DMS114 treated with DMSO at 0.1 percent for 48 hours (cell line): ENCODE results near the gene C3orf49.
A peak's percentile ranks its signal among the peaks of the same experiment; 100 is the strongest.

Experiments used
- DNase-seq: peaks from one replicate; lab custom pipeline; 2025; ENCODE audit not compliant: unreplicated experiment; lab: John Stamatoyannopoulos, UW

The C3orf49 gene

DNA sequence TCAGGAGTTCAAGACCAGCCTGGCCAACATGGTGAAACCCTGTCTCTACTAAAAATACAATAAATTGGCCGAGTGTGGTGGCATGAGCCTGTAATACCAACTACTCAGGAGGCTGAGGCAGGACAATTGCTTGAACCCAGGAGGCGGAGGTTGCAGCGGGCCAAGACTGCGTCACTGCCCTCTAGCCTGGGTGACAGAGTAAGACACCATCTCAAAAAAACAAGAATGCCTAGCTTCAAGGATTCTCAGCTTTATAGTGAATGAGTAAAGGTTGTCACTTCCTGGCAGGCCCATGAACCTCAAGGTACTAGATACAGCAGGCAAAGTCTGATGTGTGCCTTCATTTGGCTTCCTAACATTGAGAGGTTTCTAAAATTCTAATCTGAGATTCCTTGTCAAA lies 30.1 kb downstream of the C3orf49 start:
- no peak for DNase-seq

DNA sequence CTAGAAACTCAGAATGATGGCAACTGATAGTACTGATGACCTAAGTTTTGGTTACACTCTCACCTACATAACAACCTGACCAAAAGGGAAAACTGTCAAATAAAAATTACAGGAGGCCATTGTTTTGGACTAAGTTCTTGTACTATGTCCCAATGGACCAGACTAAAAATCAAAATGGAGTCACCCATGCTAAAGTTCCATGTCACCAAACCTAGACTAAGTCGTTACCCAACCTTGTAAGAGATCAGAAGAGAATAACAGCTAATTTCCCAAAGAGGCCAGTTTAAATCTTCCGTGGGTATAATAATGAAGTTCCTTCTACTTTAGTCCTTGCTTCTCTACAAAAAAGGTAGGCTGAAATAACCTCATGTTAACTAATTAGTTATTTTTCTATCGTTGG lies 32.2 kb downstream of the C3orf49 start:
- DNase-seq, result no peak

DNA sequence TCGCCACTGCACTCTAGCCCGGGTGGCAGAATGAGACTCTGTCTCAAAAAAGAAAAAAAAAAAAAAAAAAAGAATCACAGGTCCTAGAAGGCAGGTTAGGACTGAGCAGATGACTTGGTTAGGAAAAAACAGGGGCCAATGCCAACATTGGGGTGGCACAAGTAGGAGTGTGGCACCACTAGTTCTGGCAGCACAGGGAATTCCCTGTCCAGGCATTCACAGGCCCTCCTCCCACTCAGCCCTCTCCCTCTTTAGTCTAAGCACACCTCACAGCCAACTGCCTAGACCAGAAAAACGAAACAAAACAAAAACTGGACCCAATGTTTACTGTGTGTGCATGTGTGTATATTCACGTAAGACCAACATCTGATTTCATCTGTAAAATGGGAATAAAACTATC lies 34.0 kb downstream of the C3orf49 start:
- no peak for DNase-seq

DNA sequence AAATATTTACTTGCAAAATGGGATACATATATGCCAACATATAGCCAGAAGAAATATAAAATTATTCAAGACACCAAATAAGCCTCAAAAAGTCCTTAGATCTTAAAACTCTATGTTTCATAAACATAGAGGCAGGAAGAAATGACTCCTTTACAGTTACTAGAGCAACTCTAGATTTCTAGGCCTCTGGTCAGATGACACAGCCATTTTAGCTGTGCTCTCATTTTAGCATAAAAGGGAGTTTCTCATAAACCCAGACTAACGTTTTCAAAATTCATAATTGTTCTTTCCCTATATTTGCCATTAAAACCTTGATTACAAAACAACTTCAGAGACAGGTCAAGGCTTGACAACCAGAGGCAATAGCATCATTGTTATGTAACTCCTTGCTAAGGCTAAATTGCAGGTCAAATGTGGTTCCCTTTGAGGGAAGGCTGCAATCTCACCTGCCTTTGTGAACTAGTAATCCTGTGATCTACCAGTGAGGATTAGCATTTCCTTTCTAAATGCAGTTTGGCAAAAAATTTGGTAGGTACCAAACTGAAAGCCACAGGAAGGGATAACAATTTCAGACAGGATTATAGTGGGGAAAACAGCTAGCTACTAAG lies 36.3 kb downstream of the C3orf49 start:
- DNase-seq, result no peak

DNA sequence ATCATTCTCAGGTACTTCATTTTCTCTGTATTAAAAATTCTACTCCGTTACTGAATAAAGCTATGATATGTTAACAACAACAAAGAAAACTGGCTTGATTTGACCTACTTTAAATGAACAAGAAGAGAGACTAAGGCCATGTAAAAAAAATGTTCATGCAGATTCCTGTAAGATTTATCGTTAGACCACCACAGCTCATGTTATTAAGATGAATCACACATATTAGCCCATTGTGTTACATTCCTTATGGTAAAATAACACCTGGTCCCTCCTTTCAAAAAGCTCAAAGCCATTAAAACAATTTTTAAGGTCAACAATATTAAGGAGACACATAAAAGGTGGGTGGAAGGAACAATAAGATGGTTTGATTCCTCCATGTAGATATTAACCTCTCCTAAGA lies 38.2 kb downstream of the C3orf49 start:
- DNase-seq, result no peak

DNA sequence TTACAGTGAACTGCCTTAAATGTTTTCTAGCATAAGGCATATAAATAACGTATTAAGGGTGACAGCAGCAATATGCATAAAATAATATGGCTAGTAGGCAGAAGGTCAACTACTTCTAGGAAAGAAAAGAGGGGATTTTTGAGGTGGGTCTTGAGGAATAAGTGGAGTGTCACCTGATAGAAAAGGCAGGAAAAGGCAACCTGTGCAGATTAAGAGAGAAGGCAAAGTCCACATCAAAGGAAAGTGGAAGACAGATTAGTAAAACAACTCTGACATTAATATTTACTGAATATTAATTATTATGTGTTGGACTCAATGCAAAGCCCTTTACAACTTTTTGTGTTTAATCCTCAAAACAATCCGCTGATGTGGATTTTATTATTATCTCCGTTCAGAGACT lies 41.7 kb downstream of the C3orf49 start:
- DNase-seq, result no peak

DNA sequence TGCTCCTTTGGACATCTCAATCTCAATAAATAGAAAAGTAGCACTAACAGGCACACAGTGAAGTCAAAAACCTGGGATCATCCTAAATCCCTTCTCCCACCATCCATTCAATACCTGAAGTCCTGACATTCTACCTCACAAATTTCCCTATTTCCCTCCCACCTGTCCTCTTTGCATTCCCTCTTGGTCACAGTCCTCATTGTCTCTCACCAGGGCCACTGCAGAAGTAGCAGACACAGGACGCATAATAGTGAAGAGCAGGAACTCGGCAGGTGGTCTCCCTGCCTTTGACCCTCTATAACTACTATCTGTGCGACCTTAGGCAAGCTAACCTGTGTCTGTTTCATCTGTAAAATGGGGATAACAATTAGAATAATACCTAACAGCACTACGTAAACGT lies 42.2 kb downstream of the C3orf49 start:
- no peak for DNase-seq

DNA sequence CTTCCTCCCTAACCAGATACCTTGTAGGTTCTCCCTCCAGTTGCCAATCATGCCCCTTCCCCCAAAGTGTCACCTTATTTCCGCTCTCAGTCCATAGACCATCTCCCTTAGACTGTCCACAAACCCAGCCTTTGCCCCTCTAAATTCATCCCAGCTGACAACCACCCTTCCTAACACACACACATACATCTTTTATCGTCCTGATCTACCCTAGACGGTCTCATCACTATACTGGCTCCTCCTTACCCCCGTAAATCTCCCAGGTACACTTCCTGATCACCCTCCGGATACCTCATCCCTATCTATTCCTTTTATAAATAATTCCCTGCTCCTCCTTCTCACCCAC lies 43.7 kb downstream of the C3orf49 start:
- DNase-seq, result no peak

DNA sequence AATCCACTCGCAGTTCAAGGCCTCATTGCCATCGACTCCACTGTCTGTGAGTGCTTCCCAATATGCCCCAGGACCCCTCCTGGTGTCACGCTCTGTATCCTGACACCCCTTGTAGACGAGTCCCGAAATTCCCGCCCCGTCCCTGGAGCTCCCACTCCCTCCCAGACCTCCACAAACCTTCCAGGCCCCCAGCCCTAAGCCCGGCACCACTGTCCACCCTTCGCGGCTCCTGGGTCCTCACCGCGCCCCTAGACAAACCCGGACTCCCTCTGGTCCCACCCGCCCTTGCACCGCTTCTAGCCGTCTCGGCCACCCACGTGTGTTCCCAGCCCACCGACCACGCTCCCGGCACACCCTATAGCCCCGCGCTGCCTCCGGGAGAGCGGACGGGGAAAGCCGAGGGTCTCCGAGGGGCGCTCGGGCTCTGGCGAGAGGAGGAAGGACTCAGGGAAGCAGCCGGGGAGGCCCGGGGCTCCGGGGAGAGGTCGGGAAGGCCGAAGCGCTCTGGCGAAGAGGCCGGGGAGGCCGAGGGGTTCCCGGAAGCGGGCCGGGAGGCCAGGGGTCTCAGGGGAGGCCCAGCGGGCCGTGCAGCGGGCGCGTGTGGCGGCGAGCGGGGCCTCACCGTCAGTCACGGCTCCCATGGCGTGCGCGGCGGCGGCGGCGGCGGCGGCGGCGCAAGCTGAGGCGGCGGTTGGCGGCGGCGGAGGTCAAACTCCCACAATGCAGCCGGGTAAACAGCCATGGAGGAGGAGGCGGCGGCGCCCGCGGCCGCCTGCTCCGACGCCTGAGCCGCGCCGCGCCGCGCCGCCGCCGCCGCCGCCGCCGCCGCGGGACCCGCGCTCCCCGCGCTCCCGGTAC lies 44.3 kb downstream of the C3orf49 start, which contains the start of the genes ATXN7 and THOC7:
Gene ATXN7 (plus strand): TSS at position 718 of the 858 bp plus-strand sequence. CDS start 48,732 bp downstream, outside the sequence.
Gene THOC7 (minus strand): TSS at position 656 of the 858 bp plus-strand sequence. CDS start 15 bp downstream, at position 641.
- no peak for DNase-seq

DNA sequence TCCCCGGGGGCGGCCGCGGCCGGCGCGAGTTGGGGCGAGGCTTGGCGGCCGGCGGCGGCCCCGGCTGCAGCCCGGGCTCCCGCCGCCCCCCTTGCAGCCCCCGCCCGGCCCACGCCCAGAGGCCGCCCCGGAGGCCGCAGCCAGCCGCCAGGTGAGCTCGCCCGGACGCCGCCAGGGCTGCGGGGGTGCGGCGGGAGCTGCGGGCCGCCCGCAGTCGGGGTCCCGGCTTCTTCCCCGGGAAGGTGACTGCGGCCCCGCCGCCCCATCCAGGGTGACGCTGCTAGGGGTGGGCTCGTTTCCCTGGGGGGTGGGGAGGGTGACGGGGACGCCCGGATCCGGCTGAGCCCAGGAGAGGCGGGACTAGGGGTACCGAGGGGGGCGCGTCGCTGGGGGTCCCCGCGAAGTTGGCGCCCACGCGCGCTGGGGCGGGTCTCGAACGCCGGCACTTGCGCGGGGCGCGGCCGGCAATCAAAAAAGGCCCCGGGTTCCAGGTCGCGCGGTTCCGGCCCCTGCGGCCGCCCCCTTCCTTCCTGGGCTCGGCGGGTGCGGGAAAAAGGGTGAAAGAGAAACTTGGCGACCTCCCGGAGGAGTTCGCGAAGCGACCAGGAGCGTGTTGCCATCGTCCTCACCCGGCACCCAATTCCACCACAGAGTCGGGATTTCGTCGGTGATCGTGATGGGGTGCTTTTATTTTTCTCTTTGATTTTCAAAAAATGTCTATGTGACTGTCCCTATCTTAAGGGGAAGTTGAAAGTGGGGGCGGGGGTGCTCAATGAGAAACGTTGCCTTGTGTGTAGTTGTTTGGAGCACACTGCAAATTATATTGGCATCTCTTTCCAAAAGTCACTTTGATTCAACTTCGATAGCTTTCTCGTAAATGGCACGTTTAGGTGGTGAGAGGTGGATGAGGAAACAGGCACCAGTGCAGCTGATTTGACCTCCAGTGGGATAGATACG lies 45.2 kb downstream of the C3orf49 start:
- no peak for DNase-seq

DNA sequence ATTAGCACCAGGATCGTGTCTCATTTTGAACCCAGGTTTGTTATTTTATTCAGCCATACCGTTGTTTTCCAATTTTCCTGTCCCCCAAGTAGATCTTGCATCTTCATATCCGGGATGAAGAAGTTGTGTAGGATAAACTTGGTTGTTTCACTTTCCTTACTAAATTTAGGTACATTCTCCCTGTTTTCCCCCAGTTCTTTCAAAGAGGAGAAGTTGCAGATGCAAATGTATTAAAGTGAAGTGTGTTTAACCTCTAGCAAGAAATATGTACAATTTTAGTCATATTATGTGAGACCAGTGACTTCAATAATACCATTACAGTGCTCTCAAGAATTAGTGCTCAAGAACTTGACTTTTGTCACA lies 45.8 kb downstream of the C3orf49 start:
- DNase-seq, result peak; percentile 2

DNA sequence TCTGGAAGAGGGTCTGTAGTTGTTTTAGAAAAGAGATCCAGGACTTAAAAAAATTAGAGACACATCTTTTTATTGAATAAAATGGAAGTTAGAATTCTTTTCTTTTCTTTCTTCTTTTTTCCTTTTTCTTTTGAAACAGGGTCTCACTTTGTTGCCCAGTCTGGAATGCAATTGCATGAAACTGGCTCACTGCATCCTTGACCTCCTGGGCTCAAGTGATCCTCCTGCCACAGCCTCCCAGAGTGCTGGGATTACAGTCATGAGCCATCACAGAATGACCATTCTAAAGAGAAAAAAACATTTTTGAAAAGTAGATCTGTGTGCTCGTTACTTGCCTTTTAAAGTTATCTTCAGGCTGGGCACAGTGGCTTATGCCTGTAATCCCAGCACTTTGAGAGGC lies 48.1 kb downstream of the C3orf49 start:
- DNase-seq, result no peak

DNA sequence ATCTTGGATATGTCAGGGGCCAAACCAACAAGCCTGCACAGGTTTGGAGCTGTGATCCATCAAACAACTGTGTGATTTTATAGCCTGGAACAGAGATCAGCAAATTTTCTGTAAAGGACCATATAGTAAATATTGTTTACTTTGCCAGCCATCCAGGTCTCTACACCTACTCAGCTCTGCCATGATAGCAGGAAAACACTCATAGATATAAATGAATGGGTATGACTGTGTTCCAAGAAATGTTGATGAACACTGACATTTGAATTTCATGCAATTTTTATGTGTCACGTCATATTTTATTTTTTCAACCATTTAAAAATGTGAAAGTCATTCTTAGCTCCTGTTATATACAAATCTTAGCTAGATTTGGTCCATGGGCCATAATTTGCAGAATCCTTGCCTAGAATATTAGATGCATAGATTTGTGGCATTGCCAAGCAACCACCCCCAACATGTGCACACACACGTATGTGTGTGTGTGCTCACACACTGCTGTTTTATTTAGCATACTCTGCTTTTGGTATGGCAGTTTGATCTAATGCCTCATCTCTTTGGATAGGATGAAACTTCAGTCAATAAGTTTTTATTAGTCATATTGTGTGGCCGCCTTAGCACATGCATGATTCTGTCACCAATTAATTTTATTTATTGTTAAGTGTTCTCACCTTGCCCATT lies 51.0 kb downstream of the C3orf49 start:
- no peak for DNase-seq

DNA sequence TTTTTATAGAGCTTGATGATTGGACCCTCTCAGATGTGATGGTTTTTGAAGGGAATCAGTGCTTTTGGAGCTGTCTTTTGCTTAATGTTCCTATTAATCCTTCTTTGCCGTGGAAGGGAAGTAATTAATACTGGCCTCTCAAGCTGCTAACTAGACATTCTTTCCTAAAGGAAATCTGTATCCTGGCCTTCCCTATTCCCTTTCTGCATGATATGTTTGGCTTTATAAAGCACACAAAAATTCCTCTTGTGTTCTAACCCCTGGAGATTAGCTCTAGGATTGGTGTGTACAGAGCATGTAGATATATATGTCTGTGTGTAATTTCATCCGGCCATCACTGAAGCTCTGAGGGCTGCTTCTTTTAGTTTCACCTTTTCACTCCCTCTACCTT lies 51.5 kb downstream of the C3orf49 start:
- DNase-seq, result no peak

DNA sequence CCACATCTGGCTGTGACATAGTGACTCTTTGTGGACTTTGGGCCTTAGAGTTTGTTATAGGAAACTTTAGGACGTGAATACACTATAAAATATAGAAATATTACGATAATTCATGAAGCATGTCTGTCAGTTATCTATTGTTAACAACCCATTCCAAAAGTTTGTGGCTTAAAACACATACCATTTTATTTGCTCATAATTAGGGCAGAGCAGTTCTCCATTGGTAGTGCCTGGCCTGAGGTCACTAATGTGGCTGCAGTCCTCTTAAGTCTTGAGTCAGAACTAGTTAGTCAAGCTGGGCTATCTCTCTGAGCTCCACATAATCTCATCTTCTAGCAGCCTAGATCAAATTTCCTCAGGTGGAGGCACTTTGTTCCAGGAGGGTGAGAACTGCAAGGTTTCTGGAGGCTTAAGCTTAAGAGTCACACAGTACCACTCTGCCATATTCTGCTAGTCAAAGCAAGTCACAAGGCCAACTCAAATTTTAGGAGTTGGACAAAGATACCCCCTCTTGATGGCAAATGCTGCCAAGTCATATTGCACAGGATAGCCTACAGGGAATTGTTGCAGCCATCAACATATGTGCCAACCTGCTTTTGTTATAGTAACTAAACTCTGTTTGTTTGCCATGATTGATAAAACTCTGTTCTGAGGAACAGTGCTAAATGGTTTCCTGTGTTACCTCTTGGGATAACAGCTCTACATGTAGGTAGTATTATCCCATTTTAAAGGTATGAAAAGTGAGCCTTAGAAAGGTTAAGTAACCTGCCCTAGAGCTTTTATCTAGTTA lies 53.2 kb downstream of the C3orf49 start:
- no peak for DNase-seq

DNA sequence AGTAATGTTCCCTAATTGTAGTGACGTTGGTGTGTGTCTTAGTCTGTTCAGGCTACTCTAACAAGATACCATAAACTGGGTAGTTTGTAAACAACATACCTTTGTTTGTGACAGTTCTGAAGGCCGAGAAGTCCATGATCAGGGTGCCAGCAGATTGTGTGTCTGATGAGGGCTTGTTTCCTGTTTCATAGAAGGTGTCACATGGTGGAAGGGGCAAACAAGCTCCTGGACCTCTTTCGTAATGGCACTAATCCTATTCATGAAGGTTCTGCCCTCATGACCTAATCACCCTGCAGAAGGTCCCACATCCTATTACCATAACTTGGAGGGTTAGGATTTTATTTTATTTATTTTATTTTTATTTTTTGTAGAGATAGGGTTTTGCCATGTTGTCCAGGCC lies 55.7 kb downstream of the C3orf49 start:
- no peak for DNase-seq

DNA sequence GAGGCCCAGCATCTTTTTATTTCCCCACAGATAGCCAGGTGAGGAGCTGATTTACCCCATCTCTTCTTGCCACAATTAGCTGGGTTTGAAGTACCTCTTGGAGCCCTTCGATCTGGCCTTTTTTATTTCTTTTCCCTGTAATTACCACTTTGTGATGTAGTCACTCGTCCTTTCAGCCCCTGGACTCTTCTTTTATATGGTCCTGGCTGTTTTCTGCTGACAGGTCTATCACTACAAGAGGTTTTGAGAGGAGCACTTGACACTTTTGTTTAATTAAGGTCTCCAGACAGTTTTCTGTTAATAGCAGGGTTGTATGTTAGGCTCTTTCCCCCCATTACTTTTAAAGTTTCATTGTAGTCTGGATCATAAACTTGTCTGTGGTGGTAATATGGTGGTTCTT lies 56.4 kb downstream of the C3orf49 start:
- no peak for DNase-seq

DNA sequence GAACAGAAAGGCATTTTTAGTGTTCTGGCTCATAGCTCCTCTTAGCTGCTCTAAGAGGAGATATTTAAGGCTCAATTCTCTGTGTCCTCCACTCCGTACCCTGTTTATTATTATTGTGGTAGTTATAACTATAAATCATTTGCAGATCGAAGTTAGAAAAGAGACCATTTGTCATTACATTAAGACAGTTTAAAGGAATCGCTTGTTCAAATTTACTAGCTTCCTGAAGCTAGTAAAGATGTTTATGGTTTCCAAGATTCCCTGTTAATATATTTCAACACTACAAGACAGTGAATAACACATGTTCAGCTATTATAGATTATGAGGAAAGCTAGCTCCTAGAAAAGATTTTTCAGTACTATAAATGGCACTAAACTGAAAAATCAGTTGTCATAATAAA lies 57.2 kb downstream of the C3orf49 start:
- DNase-seq, result no peak

DNA sequence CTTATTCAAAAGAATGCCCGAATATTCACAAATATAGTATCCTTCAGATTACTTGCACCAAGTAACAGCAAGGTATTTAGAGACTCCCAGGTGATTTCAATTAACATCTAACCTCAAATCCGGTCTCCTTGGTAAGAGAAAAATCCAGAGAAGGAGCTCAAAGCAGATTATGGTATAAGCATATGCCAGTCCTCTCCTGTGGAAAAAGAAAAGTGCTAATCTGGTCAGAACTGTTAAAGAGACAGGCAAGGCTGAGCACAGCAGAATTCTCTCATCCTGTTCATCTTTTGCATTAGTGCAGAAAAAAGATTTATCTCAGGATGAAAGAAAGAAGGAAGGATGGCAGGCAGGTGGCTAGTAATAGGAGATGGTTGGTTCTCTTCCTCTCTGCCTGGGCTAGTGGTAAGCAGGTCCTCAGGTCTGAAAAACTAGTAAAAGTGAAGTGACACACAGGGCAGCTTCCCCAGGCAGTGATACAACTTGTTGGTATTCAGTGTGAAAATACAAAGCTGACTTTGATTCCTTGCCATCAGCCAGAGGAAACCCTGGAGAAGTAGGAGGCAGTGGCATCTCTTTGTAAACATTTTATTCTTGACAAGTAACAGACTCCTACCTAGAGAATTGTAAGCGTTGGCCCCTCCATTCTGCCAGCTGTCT lies 58.8 kb downstream of the C3orf49 start:
- no peak for DNase-seq
